ENCODE measurements around the gene BSG. TPM values are rescaled to one million over a fixed set of nuclear protein-coding genes. Genes with fewer than 3 reads are reported as not detected.
A peak's percentile ranks its signal among the peaks of the same experiment; 100 is the strongest.

The BSG gene
- total RNA-seq, 1 experiment from 2014 or later, result 618 TPM

- Histone ChIP-seq H3K4me1 (peaks cover 30% of the 10 kb centered on the region), H3K9me3 (no peaks in the 10 kb centered on the region), H3K36me3 (ENCODE audit: control insufficient read depth, insufficient read depth, low read length) (peaks cover 1% of the 10 kb centered on the region; the same call in 1 of the 2 replicates), H3K27me3 (replicated peaks; ENCODE audit: control insufficient read depth, insufficient read depth, low read length) (no peaks in the 10 kb centered on the region), H3K4me3 (ENCODE audit: low read depth, low read length) (peak overlapping the region; percentile 94)
- H3K27me3 Mint-ChIP-seq (ENCODE audit: insufficient read depth, unreplicated experiment), result no peaks in the 10 kb centered on the region
- ChIA-PET POLR2A (interaction anchor here (0.5 to 1.9 kb wide), 7 partner anchors 14 to 111 kb away, joined by 3 to 9 read pairs (median 4); partner anchors contain the start of gene TPGS1), CTCF (interaction anchor here (1.2 to 3.1 kb wide), 3 partner anchors 21 to 203 kb away, joined by 3 to 28 read pairs (median 9); no protein-coding TSS in a partner anchor)
- H3K4me3 Mint-ChIP-seq (ENCODE audit: unreplicated experiment), result peak overlapping the region; percentile 82
- TF ChIP-seq, protein P1, sequence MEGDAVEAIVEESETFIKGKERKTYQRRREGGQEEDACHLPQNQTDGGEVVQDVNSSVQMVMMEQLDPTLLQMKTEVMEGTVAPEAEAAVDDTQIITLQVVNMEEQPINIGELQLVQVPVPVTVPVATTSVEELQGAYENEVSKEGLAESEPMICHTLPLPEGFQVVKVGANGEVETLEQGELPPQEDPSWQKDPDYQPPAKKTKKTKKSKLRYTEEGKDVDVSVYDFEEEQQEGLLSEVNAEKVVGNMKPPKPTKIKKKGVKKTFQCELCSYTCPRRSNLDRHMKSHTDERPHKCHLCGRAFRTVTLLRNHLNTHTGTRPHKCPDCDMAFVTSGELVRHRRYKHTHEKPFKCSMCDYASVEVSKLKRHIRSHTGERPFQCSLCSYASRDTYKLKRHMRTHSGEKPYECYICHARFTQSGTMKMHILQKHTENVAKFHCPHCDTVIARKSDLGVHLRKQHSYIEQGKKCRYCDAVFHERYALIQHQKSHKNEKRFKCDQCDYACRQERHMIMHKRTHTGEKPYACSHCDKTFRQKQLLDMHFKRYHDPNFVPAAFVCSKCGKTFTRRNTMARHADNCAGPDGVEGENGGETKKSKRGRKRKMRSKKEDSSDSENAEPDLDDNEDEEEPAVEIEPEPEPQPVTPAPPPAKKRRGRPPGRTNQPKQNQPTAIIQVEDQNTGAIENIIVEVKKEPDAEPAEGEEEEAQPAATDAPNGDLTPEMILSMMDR (IDR thresholded peaks at IDR 0.05; ENCODE audit: insufficient read depth in 1 of 2, low read depth in 1 of 2, low read length in 1 of 2, severe bottlenecking in 1 of 2, unreplicated experiment in 1 of 2), result peak in 1 of 2 experiments; percentile 6
- peaks cover 20% of the 10 kb centered on the region for H3K36me3 Mint-ChIP-seq (ENCODE audit: insufficient read depth, unreplicated experiment)
- intact Hi-C loops (cut with micrococcal nuclease; ENCODE audit: unreplicated experiment), result loop anchor here (5.0 kb wide), 1 partner anchor 41 kb away; the partner anchor contains the start of gene BSG
- BruUV-seq (replicated peaks), result no TSS peak
- H3K9me3 Mint-ChIP-seq (ENCODE audit: unreplicated experiment), result no peaks in the 10 kb centered on the region
- DNase-seq, result peak; percentile 91 to 95
- peaks cover 6% of the 10 kb centered on the region for H3K4me1 Mint-ChIP-seq (ENCODE audit: low read depth, unreplicated experiment)
- H3K27ac Mint-ChIP-seq (ENCODE audit: unreplicated experiment), result peak overlapping the region; percentile 72
Measured at GRCh38 chr19:531009-531752, 41.2 kb upstream of the BSG start.

DNA sequence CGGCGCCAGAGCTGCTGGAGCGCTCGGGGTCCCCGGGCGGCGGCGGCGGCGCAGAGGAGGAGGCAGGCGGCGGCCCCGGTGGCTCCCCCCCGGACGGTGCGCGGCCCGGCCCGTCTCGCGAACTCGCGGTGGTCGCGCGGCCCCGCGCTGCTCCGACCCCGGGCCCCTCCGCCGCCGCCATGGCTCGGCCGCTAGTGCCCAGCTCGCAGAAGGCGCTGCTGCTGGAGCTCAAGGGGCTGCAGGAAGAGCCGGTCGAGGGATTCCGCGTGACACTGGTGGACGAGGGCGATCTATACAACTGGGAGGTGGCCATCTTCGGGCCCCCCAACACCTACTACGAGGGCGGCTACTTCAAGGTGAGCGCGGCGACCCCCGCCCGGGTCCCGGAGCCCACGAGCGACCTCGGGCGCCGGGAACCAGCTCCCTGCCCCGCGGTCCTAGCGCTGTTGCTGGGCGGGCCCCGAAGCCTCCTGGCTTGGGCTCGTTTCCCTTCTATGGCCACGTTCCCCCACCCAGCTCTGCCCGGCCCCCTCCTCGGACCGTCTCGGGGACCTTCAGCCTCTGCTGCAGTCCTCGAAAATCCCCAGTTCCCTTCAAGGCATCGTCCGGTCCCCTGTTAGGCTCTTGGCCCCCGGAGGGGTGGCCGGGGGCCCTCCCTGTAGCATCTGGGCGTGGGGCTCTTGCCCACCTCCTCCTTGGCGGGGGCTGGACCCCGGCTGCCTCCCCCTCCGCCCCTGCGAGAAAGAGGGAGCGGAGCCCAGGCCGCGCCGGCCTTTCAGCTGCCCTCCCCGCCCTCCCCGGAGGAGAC lies 40.4 kb upstream of the BSG start, which contains the start of gene CDC34:
Gene CDC34 (plus strand): TSS at position 8 of the 808 bp plus-strand sequence. CDS start 172 bp downstream, at position 180.
- POLR2A ChIA-PET, result interaction anchor here (0.8 to 1.9 kb wide), 4 partner anchors 15 to 102 kb away, joined by 3 to 9 read pairs (median 4); partner anchors contain the start of gene TPGS1

More for the DNA sequence above, 40.4 kb upstream of the BSG start, which contains the start of gene CDC34:
- TF ChIP-seq, protein P1 (IDR thresholded peaks at IDR 0.05; ENCODE audit: insufficient read depth in 1 of 2, low read depth in 1 of 2, low read length in 1 of 2, severe bottlenecking in 1 of 2, unreplicated experiment in 1 of 2), result no peak
- H3K4me3 Mint-ChIP-seq (ENCODE audit: unreplicated experiment), result peak within 1 kb of the TSS; percentile 82
- no peak for DNase-seq
- CTCF ChIA-PET, result interaction anchor here (0.9 to 3.1 kb wide), 5 partner anchors 22 to 147 kb away, joined by 3 to 28 read pairs (median 3); no protein-coding TSS in a partner anchor
- Histone ChIP-seq H3K4me3 (ENCODE audit: low read depth, low read length) (peak within 1 kb of the TSS; percentile 94), H3K36me3 (ENCODE audit: control insufficient read depth, insufficient read depth, low read length) (peaks cover 1% of the 10 kb centered on the region; the same call in 1 of the 2 replicates), H3K4me1 (peaks cover 30% of the 10 kb centered on the region), H3K27me3 (replicated peaks; ENCODE audit: control insufficient read depth, insufficient read depth, low read length) (no peaks in the 10 kb centered on the region), H3K9me3 (no peaks in the 10 kb centered on the region)
- no peaks in the 10 kb centered on the region for H3K9me3 Mint-ChIP-seq (ENCODE audit: unreplicated experiment)
- H3K4me1 Mint-ChIP-seq (ENCODE audit: low read depth, unreplicated experiment), result peaks cover 6% of the 10 kb centered on the region
- H3K27ac Mint-ChIP-seq (ENCODE audit: unreplicated experiment), result peak within 1 kb of the TSS; percentile 72
- no peaks in the 10 kb centered on the region for H3K27me3 Mint-ChIP-seq (ENCODE audit: insufficient read depth, unreplicated experiment)
- intact Hi-C loops (cut with micrococcal nuclease; ENCODE audit: unreplicated experiment), result loop anchor here (2.0 to 5.0 kb wide), 2 partner anchors 25 to 40 kb away; partner anchors contain the start of genes BSG and TPGS1
- H3K36me3 Mint-ChIP-seq (ENCODE audit: insufficient read depth, unreplicated experiment), result peaks cover 21% of the 10 kb centered on the region
- no TSS peak for BruUV-seq (replicated peaks)

Measured in Caco-2 (cell line).